LNCaP clone FGC (cell line): Measurements from ENCODE around the gene C11orf16.
"Not testable (repeated sequence)": the region's sequence is repeated elsewhere in the genome, so short reads cannot be mapped to it uniquely, and the experiment has no call there.

ENCODE experiments used
- DNase-seq: peaks from one replicate; pipeline ENCODE4 v3.0.0-alpha.2; 2011; ENCODE audit warnings: low read depth
- H3K4me3 ChIP-seq: 2 replicates; pipeline ENCODE4 v1.5.1; 2011; ENCODE audit warnings: mild to moderate bottlenecking, low read depth, low read length, control low read depth
- TF ChIP-seq, protein P1 (sequence below): IDR thresholded peaks from 2 replicates; pipeline ENCODE4 v1.5.1; 2012; ENCODE audit warnings: mild to moderate bottlenecking; ENCODE audit not compliant: control insufficient read depth, insufficient read depth; ENCODE audit errors: extremely low read depth

Gene C11orf16

DNA sequence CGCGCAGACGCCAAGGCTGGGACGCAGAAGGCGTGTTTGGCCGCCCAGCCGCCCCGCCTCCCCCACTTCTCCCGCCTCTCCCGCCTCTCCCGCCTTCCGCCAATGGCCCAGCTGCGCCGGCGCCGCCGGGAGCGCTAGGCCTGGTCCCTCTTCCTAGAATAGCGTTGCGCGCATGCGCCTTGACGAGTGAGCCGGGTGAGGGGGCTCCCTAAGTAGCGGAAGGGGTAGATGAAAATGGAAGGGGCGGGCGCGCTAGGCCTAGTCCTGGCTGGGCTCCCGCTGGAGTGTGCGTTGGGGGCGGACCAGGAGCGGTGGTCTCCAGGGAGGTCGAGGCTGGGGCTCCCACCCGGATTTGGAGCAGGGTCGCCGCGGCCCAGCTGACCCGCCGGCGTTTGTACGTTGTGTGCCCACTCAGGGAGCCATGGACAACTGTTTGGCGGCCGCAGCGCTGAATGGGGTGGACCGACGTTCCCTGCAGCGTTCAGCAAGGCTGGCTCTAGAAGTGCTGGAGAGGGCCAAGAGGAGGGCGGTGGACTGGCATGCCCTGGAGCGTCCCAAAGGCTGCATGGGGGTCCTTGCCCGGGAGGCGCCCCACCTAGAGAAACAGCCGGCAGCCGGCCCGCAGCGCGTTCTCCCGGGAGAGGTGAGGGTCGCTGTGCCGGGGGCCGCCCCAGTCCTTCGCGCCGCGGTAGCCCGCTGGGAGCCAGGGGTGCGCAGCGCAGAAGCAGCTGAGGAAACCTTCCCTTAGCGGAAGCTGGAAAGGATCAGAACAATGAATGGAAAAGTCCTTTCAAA lies 21.5 kb downstream of the C11orf16 start, which contains the start of gene AKIP1:
TSS of gene AKIP1 (plus strand) at position 161 of the 795 bp plus-strand sequence. CDS start at position 422, 261 bp downstream.
- TF ChIP-seq, protein P1, sequence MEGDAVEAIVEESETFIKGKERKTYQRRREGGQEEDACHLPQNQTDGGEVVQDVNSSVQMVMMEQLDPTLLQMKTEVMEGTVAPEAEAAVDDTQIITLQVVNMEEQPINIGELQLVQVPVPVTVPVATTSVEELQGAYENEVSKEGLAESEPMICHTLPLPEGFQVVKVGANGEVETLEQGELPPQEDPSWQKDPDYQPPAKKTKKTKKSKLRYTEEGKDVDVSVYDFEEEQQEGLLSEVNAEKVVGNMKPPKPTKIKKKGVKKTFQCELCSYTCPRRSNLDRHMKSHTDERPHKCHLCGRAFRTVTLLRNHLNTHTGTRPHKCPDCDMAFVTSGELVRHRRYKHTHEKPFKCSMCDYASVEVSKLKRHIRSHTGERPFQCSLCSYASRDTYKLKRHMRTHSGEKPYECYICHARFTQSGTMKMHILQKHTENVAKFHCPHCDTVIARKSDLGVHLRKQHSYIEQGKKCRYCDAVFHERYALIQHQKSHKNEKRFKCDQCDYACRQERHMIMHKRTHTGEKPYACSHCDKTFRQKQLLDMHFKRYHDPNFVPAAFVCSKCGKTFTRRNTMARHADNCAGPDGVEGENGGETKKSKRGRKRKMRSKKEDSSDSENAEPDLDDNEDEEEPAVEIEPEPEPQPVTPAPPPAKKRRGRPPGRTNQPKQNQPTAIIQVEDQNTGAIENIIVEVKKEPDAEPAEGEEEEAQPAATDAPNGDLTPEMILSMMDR, result no peak
- peak; percentile 54 for DNase-seq
- peak within 1 kb of the TSS; percentile 91 for H3K4me3 ChIP-seq

DNA sequence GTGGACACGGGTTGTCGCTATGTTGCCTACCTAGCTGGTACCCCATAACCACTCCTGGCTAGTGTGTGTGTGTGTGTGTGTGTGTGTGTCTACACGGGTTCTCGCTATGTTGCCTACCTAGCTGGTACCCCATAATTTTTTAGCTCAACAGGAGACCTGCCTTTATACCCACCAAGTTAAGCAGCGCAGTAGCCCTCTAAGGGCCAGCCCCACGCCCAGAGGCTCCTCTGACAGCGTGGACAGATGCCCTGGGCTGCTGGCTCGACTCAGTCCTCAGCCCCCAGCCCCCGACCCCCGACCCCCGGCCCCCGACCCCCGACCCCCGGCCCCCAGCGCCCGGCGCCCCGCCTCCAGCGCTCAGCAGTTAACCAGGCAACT lies 22.1 kb downstream of the C11orf16 start:
- DNase-seq, result no peak
- H3K4me3 ChIP-seq, result peak overlapping the region; percentile 91
- TF ChIP-seq, protein P1, result no peak

DNA sequence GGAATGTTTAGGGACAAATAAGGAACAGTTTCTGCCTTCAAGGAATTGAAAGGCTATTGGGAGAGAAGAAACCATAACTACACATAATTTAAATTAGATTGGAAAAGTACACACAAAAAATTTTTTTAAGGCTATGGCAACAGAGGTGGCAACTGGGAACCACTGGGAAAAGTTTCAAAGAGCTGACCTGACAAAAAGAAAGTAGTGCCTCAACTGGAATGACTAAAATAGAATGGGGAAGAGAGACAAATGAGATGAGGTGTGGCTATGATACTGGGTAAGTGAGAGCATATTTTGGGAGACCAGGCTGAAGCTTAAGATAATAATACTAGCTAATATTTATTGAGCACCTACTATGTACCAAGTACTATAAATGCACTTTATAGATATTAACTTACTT lies 24.6 kb downstream of the C11orf16 start:
- TF ChIP-seq, protein P1, result no peak
- no peak overlapping the region for H3K4me3 ChIP-seq
- DNase-seq, result no peak

DNA sequence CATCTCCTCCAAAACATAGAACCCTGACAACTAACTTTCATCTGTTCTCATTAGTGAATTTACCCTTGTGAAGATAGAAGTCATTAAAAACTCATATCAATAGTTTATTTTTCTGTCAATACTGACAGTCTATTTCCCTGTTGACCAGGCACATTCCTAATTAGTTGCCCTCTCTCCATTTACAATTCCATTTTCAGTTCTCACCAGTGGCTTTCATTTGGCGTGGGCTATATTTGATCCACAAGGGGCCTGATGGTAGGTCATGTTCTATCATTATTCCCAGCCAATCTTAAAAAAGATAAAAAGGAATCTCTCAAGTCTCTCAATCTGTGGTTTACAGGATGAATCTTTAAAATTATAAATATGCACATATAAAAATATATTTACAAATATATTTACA lies 25.6 kb downstream of the C11orf16 start:
- TF ChIP-seq, protein P1, result no peak
- H3K4me3 ChIP-seq, result no peak overlapping the region
- DNase-seq, result no peak

DNA sequence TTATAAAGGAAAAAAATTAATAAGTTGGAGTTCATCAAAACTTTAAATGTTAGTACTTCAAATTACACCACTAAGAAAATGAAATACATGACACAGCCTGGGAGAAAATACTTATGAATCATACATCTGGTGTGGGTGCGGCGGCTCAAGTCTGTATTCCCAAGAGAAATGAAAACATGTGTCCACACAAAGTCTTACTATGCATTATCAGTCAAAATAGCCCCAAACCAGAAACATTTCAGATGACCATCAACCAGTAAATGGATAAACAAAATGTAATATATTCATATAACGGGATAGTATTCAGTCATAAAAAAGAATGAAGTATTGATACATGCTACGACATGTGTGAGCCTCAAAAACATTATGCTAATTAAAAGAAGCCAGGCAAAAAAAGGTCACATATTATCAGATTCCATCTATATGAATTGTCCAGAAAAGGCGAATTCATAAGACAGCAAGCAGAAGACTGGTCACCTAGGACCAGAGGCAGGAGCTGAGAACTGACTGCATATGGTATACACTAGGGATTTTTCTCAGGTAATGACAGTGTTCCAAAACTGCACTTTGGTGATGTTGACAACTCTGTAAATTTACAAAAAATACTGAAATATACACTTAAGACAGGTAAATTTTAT lies 27.1 kb downstream of the C11orf16 start:
- H3K4me3 ChIP-seq, result no peak overlapping the region
- TF ChIP-seq, protein P1, result no peak
- no peak for DNase-seq

DNA sequence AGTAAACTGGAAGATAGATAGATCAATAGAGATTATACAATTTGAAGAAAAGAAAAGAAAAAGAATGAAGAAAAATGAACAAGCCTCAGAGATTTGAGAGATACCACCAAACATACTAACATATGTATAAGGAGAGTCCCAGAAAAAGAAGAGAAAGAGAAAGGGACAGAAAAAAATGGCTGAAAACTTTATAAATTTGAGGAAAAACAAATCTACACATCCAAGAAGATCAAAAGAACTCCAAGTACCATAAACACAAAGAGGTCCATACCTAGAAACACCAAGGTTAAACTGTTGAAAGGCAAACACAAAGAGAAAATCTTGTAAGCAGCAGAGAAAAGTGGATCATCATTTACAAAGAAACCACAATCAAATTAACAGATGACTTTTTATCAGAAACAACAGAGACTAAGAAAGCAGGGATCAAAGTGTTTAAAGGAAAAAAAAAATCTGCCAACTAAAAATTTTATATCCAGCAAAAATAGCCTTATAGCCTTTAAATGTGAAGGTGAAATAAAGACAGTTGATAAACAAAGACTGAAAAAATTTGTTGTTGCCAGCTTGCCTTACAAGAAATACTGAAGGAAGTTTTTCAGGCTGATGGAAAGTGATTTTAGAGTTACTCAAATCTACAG lies 33.5 kb downstream of the C11orf16 start:
- DNase-seq, result no peak
- no peak overlapping the region for H3K4me3 ChIP-seq
- TF ChIP-seq, protein P1, result no peak

DNA sequence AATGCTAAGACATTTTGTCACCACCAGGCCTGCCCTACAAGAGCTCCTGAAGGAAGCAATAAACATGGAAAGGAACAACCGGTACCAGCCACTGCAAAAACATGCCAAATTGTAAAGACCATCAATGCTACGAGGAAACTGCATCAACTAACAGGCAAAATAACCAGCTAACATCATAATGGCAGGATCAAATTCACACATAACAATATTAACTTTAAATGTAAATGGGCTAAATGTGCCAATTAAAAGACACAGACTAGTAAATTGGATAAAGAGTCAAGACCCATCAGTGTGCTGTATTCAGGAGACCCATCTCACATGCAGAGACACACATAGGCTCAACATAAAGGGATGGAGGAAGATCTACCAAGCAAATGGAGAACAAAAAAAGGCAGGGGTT lies 41.6 kb downstream of the C11orf16 start:
- not testable (repeated sequence) for DNase-seq, H3K4me3 ChIP-seq
